ENCODE data around the gene PRKRA. TPM values are rescaled to one million over a fixed set of nuclear protein-coding genes. Genes with fewer than 3 reads are reported as not detected.
"Not testable (repeated sequence)": the region's sequence is repeated elsewhere in the genome, so short reads cannot be mapped to it uniquely, and the experiment has no call there.

PRKRA gene
- polyA plus RNA-seq, 1 experiment, result 30.4 TPM

DNA sequence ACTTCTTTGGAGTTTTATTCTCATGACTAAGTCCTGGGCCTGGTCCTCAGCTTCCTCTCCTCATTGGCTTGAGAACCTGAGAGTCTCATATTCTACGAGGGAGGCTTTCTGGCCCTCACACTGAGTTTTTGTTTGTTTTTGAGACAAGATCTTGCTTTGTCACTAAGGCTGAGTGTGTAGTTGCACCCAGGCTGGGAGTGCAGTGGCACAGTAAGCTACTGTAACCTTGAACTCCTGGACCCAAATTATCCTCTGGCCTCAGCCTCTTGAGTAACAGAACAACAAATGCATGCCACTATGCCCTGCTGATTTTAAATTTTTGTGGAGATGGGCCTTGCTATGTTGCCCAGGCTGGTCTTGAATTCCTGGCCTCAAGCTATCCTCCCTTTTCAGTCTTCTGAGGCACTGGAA lies 22.6 kb downstream of the PRKRA start:
- ChIA-PET POLR2A (interaction anchor here (0.6 kb wide), 1 partner anchor 22 kb away, joined by 3 read pairs; the partner anchor contains the start of gene PRKRA), CTCF (interaction anchor here (0.7 to 2.2 kb wide), 4 partner anchors 9 to 14 kb away, joined by 3 to 8 read pairs (median 4); no protein-coding TSS in a partner anchor)
- TF ChIP-seq, protein P1, sequence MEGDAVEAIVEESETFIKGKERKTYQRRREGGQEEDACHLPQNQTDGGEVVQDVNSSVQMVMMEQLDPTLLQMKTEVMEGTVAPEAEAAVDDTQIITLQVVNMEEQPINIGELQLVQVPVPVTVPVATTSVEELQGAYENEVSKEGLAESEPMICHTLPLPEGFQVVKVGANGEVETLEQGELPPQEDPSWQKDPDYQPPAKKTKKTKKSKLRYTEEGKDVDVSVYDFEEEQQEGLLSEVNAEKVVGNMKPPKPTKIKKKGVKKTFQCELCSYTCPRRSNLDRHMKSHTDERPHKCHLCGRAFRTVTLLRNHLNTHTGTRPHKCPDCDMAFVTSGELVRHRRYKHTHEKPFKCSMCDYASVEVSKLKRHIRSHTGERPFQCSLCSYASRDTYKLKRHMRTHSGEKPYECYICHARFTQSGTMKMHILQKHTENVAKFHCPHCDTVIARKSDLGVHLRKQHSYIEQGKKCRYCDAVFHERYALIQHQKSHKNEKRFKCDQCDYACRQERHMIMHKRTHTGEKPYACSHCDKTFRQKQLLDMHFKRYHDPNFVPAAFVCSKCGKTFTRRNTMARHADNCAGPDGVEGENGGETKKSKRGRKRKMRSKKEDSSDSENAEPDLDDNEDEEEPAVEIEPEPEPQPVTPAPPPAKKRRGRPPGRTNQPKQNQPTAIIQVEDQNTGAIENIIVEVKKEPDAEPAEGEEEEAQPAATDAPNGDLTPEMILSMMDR (IDR thresholded peaks at IDR 0.05; ENCODE audit: insufficient read depth, low read depth, low read length), result no peak
- H3K4me3 ChIP-seq (ENCODE audit: low read depth, low read length), result no peak overlapping the region
- no peak for DNase-seq (ENCODE audit: low read depth)
- no peaks in the 10 kb centered on the region for H3K27me3 ChIP-seq (ENCODE audit: control insufficient read depth, insufficient read depth, low read length)
- peaks cover 3% of the 10 kb centered on the region for H3K36me3 ChIP-seq (ENCODE audit: control insufficient read depth, insufficient read depth, low read length)

DNA sequence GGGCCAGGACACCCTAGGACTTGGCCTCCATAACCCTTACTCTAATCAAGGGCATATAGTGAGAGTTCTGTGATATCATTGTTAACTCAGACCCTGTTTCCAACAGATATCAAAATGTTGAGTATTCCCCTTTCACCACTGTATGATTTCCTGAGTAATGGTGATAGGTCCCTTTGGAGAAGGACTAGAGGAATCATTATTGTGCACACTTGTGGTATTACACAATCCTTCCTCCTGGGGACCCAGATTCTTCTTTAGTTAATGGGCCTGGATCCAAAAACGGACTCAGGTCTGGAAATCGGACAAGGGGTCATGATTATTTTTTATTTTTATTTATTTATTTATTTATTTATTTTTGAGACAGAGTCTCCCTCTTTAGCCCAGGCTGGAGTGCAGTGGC lies 23.5 kb downstream of the PRKRA start:
- ChIA-PET CTCF (interaction anchor here (1.0 to 2.2 kb wide), 3 partner anchors 9 to 28 kb away, joined by 3 to 8 read pairs (median 6); no protein-coding TSS in a partner anchor), POLR2A (no interaction called here)
- no peak for DNase-seq (ENCODE audit: low read depth)
- TF ChIP-seq, protein P1 (IDR thresholded peaks at IDR 0.05; ENCODE audit: insufficient read depth, low read depth, low read length), result no peak
- H3K27me3 ChIP-seq (ENCODE audit: control insufficient read depth, insufficient read depth, low read length), result no peaks in the 10 kb centered on the region
- no peak overlapping the region for H3K4me3 ChIP-seq (ENCODE audit: low read depth, low read length)
- peaks cover 3% of the 10 kb centered on the region for H3K36me3 ChIP-seq (ENCODE audit: control insufficient read depth, insufficient read depth, low read length)

DNA sequence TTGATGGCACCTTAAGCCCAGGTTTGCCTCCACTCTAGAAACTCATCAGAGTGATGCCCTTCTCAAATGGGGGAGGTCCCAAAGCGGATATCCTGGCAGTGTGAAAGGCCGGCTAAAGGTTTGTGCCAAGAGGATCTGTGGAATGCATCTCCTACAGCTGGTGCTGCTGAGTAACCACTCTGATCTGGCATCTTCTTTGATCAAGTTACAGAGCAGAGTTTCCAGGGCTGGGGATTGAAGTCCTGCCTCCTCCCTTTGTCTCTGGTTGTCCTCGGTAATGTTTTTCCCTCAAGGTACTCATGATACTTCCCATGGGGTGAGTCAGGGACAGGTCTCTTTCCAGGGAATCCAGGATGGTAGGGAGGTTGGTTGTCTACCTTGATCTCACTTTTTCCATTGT lies 24.6 kb downstream of the PRKRA start:
- no peak for DNase-seq (ENCODE audit: low read depth)
- Histone ChIP-seq H3K4me3 (ENCODE audit: low read depth, low read length) (no peak overlapping the region), H3K27me3 (ENCODE audit: control insufficient read depth, insufficient read depth, low read length) (no peaks in the 10 kb centered on the region), H3K36me3 (ENCODE audit: control insufficient read depth, insufficient read depth, low read length) (peaks cover 3% of the 10 kb centered on the region)
- ChIA-PET CTCF (interaction anchor here (0.9 to 1.9 kb wide), 3 partner anchors 8 to 12 kb away, joined by 3 to 16 read pairs (median 6); no protein-coding TSS in a partner anchor), POLR2A (no interaction called here)
- TF ChIP-seq, protein P1 (IDR thresholded peaks at IDR 0.05; ENCODE audit: insufficient read depth, low read depth, low read length), result no peak

DNA sequence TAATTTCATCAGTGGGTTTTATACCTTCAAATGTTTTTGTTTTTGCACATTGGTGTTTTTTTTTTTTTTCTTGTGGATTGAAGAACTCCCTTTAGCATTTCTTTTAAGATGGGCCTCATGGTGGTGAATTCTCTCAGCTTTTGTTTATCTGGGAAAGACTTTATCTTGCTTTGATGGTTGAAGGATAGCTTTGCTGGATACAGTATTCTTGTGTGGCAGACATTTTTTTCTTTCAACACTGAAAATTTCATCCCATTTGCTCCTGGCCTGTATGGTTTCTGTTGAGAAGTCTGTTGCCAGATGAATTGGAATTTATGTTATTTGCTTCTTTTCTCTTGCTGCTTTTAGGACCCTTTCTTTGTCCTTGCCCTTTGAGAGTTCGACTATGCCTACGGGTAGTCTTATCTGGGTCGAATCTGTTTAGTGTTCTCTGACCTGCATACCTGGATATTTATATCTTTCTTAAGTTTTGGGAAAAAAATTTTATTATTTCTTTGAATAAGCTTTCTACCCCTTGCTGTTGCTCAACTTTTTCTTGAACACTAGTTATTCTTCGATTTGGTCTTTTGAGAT lies 25.6 kb downstream of the PRKRA start:
- POLR2A ChIA-PET, result no interaction called here
- TF ChIP-seq, protein P1 (IDR thresholded peaks at IDR 0.05; ENCODE audit: insufficient read depth, low read depth, low read length), result no peak

DNA sequence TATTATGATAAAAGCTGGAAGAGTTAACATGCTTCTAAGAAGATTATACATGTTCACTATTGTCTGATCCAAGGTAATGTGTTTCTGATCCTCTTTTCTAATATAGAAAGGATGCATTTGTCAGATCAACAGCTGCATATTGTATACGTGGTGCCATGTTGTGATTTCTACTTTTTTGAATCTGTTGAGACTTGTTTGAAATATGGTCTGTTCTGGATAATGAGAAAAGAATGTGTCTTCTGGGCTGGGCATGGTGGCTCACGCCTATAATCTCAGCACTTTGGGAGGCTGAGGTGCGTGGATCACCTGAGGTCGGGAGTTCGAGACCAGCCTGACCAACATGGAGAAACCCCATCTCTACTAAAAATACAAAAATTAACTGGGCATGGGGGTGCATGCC lies 27.2 kb downstream of the PRKRA start:
- POLR2A ChIA-PET; DNase-seq (ENCODE audit: low read depth); H3K27me3 ChIP-seq (ENCODE audit: control insufficient read depth, insufficient read depth, low read length); H3K4me3 ChIP-seq (ENCODE audit: low read depth, low read length); H3K36me3 ChIP-seq (ENCODE audit: control insufficient read depth, insufficient read depth, low read length): not testable (repeated sequence)
- CTCF ChIA-PET, result interaction anchor here (1.8 kb wide), 1 partner anchor 9 kb away, joined by 7 read pairs; no protein-coding TSS in a partner anchor

More for the DNA sequence above, 25.6 kb downstream of the PRKRA start:
- no peaks in the 10 kb centered on the region for H3K27me3 ChIP-seq (ENCODE audit: control insufficient read depth, insufficient read depth, low read length)
- H3K36me3 ChIP-seq (ENCODE audit: control insufficient read depth, insufficient read depth, low read length), result peaks cover 3% of the 10 kb centered on the region
- no peak for DNase-seq (ENCODE audit: low read depth)
- CTCF ChIA-PET, result interaction anchor here (0.6 to 1.9 kb wide), 3 partner anchors 7 to 292 kb away, joined by 3 to 16 read pairs (median 3); no protein-coding TSS in a partner anchor
- no peak overlapping the region for H3K4me3 ChIP-seq (ENCODE audit: low read depth, low read length)
